GM12892 (cell line): ENCODE results near the gene LGSN.

ENCODE experiments used
- POLR2A ChIP-seq: IDR thresholded peaks from 2 replicates; pipeline ENCODE4 v1.6.1; 2011; ENCODE audit warnings: low read depth, low read length, control low read depth
- TAF1 ChIP-seq: IDR thresholded peaks from 2 replicates; pipeline ENCODE4 v1.6.1; 2011; ENCODE audit warnings: low read depth, mild to moderate bottlenecking, control low read depth, low read length, borderline replicate concordance

DNA sequence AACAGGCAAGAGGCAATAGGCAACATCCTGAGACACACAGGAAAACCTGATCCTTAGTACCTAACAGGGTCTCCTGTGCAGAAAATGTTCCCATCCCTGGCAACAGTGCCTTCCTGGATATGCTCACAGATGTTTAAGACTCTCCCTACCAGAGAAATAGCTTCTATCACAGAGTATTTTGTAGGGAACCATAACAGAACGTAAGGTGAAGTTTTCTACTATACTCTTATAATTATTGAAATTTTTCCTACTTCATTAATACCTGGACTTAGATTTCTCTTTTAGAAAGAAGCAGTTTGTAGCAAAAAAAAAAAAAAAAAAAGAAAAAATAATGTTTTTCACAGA is 33.5 kb upstream of the LGSN start:
- TF ChIP-seq POLR2A (no peak), TAF1 (no peak)
